MV-4-11 (cell line): Measurements from ENCODE around the gene DNM1.

Experiments
- DNase-seq: peaks from one replicate; lab custom pipeline; 2025; lab: John Stamatoyannopoulos, UW

DNM1 gene

GRCh38 chr9:128205296-128205944, 2.2 kb downstream of the DNM1 start:
- no peak for DNase-seq

GRCh38 chr9:128206484-128206883, 3.3 kb downstream of the DNM1 start:
- no peak for DNase-seq

DNA sequence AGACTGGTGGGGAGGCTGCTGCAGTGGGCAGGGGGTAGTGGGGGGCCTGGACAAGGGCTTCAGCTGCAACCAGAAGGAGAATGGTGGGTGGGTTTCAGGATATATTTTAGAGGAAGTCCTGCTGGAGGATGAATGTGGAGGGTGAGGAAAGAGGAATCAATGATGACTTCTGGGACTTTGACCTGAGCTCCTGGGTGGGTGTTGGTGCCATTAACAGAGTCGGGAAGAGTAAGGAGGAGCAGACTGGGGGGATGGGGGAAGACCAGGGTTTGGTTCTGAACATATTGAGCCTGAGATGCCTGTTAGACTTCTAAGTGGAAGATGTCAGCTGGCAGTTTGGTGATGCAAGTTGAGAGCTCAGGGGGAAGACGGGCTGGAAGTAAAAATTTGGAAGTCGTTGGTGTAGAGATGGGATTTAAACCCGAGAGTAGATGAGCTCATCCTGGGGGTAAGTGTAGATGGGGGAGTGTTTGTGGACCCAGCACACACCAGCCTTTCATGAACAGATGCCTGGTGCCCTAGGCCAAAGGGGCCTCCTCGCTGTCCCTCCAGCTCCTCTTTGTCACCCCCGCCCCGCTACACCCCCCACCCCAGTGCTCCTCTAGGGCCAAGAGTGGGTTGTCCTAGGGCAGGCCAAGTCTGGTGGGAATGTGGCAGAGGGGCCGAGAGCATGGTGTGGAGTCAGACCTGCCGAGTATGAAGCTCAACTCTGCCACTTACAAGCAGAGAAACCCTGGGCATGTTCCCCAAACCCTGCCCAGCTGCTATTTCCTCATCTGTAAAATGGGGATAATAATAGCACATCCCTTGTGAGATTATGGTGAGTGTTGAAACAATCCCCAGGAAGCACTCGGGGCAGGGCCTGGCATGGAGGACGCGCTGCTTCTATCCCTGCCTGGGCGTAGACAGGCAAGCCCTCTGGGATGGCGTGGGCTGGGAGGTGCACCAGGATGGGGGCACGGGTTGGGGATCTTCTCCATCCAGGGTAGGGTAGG, 4.0 kb downstream of the DNM1 start:
- DNase-seq = peak; percentile 76

DNA sequence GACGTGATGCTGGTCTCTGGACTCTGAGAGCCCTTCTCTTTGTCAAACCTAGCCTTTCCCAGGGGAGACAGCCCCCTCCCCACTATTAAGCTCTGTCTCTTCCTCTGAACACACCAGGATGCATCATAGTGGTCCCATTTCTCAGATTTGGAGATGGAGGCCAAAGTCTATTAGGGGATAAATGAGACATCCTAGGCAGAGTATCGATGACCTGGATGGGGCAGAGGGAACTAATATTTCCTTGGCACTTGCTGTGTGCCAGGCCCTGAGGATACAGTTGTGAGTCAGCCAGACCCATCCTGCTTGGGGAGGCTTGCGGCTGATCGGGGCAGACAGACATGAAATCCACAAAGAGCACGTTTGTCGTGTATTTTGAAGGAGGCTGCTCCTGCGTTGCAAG, 5.2 kb downstream of the DNM1 start:
- DNase-seq = no peak

DNA sequence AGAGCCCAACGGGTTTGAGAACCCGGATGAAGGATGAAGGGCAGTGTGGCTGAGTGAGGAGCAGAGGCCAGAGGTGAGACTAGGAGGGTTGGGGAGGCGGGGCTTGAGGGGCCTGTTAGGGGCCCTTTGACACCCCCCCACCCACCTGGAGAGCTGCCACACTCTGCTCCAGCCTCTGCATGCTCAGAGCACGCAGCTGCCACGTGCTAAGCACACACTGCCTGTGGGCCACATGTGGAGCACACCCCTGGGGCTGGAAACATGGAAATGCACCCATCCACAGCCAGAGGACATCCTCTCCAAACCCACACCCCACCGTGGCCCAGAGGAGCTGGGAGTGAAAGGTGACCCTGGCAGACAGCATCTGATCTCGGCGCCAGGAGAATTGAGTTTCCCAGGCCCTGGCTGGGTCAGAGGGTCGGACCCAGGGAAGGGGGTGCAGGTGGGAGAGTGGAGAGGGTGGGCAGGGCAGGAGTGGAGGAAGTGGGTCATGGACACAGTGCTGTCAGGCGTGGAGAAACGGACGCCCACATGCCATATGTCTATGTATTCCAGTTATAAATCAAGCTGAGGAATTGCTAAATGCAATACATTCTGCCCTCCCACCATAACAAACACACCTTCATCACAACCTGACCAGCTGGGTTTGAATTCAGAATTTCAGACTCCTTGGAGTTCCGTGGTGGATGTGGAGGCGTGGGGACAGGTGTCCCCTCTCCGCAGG, 5.9 kb downstream of the DNM1 start:
- no peak for DNase-seq

DNA sequence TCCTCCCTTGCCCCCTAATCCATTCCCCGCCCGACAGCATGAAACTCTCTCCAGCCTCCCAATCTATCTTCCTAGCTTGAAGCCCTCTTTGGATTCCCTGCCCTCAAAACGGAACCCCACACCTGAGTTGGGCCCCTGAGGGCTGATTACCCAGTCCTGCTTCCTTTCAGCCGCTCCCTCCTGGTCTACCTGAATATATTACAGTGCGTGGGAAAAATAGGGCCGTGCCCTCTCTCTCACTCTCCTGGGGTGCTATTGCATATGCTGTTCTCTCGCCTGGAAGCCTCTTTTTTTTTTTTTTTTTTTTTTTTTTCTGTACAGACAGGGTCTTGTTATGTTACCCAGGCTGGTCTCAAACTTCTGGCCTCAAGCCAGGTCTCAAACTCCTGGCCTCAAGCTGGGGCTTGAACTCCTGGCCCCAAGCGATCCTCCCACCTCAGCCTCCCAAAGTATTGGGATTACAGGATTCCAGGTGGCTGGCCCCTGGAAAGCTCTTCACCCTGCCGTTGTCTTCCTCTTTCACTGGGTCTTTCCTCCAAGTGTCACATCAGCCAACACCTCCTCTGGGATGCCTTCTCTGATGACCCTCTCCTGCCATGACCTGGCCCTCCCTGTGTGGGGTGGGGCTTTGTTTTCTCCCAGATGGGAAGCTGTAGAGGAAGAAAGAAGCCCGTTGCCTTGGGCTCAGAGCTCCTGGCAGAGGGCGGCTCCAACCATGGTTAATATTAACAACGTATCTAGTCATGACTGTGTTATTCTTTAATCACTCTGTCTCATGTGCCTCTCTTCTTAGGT, 8.2 kb downstream of the DNM1 start:
- no peak for DNase-seq

- no peak for DNase-seq
These were observed 8.8 kb downstream of the DNM1 start for GRCh38 chr9:128211981-128212281.

DNA sequence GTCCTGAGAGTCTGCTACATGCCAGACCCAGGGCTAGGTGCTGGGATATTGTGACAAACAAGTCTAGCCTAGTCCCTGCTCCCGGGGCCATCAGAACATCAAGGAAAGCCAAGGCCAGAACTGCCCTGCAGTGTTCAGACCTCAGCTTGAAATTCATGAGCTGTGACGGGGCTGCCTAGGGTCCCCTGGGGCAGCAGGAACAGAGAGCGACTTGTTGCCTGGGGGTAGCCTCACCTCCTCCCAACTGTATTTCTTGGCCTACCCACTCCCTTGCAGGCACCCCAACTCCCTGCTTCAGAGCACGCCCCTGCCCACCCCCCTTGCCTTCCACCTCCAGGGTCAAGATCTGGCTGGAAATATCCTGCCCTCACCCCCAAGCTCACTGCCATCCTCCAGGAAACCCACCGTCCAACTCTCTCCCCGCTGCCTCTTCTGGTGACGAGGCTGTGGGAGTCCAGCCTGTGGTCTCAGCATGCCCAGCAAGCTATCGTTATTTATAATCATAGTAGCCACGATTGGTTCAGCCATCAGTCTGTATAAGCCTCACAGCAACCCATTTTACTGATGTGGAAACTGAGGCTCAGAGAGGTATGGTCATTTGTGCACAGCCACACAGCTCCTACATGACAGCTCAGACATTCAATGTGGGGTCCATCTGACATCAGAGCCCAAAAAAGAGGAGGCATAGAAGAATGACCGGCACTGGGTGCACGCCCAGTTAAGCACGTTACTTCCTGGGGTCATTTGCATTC, 10.7 kb downstream of the DNM1 start:
- DNase-seq = no peak

DNA sequence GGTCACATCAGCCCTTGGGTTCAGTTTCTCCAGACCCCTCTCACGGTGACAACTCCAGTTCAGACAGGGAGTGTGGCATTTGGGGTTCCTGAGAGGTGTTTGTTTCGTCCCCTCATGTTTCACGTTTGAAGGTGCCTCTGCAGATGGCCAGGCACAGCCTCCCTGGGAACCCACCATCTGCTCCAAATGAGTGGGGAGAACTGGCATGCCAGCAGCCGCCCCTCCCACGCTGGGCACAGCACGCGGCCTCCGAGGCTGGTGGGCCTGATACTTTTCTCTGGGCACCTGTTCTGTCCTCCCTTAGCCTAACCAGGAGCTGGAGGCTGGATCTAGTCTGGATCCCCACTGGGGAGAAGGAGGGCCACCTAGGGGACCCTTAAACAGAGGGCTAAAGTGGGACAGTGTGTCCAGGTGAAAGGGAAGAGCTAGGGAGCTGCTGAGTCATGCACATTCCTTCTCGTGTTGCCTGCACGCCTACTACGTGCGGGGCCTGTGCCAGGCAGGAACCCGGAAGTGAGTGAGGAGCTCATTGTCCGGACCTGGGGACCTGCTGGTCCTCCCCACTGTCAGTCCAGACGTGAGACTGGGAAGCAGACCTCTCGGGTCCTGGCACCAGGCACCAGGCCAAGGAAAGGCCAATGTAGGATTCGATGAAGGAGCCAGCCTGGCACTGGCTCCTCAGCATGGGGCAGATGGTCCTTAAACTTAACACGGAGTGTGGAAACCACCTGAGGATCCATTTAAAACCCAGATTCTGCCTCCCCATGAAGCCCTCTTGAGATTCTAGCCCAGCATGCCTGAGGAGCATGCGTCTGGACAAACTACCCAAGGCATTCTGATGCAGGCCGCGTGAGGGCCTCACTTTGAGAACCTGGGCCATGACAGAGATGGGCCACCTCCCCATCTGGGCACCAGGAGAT, 11.7 kb downstream of the DNM1 start:
- no peak for DNase-seq

DNA sequence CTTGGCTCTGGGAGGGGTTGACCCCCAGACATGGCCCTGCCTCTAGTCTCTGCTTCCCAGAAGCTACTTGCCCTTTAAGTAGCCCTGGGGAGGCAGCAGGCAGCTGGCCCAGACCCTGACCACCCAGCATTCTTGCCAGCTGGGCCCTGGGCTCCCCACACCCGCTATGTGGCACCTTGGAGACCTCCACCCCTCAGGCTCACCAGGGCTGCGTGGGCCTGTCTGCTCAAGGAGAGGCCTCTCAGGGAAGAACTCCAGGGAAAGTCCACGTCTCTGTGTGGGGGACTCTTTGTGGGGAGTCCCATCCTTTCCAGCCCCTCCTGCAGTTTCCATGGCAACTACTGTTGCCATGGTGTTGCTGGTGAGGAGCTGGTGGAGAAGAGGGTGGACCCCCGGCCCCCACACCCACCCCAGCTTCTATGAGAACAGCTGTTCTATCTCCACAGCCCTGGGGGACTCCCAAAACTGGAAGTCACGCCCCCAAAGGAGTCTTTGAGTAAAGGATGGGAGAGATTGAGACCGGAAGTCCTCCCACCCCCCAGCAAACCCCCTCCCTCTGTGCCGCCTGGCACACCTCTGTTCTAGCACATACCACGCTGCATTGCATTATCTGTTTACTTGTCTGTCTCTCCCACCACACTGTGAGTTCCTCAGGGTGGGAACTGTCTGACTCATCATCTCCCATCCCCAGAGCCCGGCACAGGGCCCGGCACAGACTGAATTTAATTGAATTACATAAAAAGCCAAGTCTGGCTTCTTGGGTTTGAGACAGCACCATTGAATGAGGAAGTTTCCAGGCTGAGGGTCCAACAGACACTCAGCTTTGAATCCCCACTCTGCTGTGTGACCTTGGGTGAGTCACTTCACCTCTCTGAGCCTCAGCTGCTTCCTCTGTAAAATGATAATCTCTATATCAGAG, 12.6 kb downstream of the DNM1 start:
- DNase-seq = no peak

- DNase-seq = no peak
These were observed 13.8 kb downstream of the DNM1 start for GRCh38 chr9:128216781-128217553.

GRCh38 chr9:128218172-128218517, 15.0 kb downstream of the DNM1 start:
- no peak for DNase-seq

- DNase-seq = peak; percentile 97
These were observed 15.6 kb downstream of the DNM1 start for GRCh38 chr9:128218518-128219389.

DNA sequence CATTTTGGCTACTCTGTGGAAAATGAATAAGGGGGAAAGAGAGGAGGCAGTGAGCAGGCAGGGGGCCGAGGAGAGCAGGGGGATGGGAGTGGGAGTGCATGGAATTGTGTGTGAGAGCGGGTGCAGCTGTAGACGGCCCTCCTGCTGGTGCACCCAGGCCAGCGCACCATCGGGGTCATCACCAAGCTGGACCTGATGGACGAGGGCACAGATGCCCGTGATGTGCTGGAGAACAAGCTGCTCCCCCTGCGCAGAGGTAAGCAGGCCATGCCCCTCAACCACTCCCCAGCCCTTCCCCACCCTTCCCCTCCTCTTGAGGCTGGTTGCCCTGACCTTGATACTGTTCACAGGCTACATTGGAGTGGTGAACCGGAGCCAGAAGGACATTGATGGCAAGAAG, 16.7 kb downstream of the DNM1 start:
- no peak for DNase-seq

- no peak for DNase-seq
These were observed 18.8 kb downstream of the DNM1 start for GRCh38 chr9:128222026-128222425.

DNA sequence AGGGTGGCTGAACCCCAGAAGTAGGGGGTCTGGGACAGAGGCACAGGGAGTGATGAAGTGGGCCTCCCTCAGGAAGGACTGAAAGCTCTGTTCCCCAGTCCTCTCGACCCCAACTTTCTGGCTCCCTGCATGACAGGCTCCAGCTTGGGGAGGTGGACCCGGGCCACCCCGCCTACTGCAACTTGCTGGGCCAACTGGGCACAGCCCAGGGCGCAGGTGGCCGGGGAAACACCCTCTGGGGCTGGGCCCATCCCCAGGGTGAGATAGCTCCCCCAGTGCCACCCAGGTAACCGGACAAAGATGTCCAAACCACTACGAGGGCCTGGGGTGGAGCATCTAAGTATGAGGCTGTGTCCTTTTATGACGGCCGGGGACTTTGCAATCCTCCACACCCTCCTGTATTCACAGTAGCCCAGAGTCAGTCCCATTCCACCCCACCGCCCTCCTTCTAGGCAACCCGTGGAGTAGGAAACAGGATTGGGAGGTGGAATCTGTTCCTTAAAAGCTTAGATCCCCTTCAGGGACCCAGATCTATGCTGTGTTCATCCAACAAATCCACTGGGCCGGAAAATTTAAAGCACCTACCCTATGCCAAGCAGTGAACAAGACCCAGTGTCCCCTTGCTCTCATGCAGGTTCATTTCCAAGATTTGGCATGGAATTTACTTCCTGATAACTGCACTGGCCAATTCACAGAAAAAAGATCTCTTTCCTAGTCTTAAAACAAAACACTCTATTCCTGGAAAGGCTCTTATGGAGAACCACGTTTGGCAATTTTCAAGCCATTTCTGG, 19.9 kb downstream of the DNM1 start:
- no peak for DNase-seq

DNA sequence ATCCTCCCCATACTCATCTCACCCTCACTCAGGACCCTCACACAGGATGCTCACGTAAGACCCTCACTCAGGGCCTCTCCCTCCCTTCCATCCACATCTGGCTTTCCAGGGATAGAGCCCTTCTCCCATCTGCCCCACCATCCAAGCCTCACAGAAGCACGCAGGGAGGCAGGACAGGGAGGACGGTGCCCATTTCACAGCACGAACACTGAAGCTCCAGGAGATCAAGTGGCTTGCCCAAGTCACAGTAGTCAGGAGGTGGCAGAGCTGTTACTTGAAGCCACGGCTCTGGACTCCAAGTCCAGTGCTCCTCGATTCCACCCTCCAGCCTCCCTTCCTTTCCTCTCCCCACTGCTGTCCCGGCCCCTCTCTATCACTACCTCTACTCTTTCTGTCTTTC, 21.7 kb downstream of the DNM1 start:
- no peak for DNase-seq
